PC-9 (cell line): ENCODE results near the gene CAMTA1.

Experiments used
- CTCF ChIP-seq: fragments of 200-600 bp; sonication (generic); conservative IDR thresholded peaks from 2 replicates; pipeline ENCODE4 v1.6.1; 2017; ENCODE audit warnings: mixed run types, antibody characterized with exemption, mild to moderate bottlenecking, moderate library complexity
- EZH2 ChIP-seq: fragments of 200-600 bp; sonication (generic); IDR thresholded peaks from 2 replicates; pipeline ENCODE4 v1.8.0; 2017; ENCODE audit warnings: antibody characterized with exemption, low read depth

- no peak for TF ChIP-seq CTCF
- no peak for TF ChIP-seq EZH2
Measured at GRCh38 chr1:7488475-7488842, 703.2 kb downstream of the CAMTA1 start.
